Embryonic facial prominence (tissue), 1 donor: ENCODE results near the gene ADCY7.

Experiments used
- DNase-seq: peaks from one replicate; pipeline ENCODE4 v3.0.0-alpha.2; 2016; ENCODE audit errors: extremely low spot score

ADCY7 gene

DNA sequence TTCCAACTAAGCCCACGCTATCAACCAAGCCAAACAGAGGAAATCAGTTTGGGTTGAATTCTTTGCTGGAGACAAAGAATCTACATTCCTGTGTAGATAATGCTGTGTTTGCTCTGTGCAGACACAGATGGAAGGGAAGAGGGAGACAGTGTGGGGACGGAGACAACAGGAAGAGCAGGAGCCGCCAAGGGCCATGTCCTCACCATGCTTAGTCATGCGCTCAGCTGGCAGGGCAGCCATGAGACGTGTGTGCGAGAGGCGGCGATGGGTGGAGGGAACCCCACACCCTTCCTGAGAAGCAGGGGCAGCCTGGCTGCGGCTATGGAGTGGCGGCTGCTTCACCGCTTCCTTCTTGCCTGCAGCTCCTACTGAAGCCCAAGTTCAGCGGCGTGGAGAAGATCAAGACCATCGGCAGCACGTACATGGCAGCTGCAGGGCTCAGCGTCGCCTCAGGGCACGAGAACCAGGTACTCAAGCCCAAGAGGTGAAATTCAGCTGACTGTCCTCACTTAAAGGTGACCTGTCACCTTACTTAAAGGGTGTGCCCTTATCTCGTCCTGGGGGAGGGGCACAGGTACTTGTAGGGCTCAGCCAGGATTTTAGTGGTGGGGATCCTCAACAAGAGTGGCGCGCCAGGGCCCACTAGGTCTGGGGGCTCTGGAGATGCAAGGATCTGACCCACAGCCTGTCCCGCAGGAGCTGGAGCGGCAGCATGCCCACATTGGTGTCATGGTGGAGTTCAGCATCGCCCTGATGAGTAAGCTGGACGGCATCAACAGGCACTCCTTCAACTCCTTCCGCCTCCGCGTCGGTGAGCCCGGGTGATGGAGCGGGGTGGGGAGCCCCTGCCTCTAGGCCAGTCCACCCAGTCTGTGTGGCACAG is 47.5 kb downstream of the ADCY7 start:
- no peak for DNase-seq

GRCh38 chr16:50314665-50315064 is 48.3 kb downstream of the ADCY7 start:
- no peak for DNase-seq

DNA sequence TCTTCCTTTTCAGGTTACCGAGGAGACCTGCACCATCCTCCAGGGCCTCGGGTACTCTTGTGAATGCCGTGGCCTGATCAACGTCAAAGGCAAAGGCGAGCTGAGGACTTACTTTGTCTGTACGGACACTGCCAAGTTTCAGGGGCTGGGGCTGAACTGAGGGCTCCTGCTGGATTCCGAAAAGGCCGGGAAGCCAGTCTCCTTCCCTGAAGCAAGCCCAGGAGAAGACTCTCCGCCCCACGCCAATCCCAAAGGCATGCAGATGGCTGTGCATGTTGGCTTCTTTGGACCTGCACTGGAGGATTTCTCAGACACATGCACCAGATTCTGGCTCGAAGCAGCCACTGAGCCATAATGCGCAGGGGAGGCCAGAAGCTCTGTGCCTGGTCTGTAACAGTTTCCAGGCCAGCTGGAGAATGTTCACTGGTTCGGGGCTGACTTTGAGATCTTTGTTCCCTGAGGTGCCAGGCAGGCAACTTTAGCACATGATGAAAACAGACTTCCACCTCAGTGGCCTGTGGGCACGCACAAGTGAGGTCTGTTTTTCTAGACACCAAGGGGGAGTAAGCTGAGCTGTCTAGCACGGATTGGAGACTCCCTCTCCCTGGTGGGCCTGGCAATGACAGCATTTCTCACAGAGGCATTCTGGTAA is 49.1 kb downstream of the ADCY7 start:
- DNase-seq: no peak

DNA sequence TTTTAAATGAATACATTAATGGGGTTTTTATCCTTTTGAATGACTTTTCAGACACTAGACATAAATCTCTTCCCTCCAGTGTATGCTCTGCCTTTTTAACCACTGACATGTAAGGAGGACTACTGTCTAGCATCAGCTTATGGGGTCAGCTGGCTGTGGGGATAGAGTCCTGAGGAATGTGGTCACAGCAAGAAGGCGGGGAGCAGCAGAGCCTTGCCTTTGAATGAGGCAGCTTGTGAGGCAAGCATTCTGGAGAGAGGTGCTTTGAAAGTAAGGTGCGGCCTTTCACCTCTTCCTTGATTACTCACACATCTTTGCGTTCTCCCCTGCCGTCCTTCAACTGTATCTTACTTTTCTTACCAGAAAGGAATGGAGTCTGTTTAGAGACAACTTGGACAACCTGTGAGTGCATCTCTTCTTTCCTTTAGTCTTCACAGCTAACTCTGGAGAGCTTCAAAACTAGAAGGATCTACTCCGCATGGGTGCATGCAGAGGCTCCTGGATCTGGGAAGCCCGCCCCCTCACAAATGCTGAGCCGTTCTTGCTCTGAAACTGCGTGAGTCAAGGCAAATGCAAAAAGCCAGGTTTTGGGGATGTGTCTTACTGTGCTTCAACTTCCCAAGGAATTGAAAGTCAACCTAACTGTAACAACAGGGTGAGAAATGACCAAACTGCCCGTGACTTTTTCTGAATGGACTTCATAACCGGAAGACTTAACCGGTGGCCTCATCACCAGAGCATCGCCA is 49.9 kb downstream of the ADCY7 start:
- DNase-seq: no peak

DNA sequence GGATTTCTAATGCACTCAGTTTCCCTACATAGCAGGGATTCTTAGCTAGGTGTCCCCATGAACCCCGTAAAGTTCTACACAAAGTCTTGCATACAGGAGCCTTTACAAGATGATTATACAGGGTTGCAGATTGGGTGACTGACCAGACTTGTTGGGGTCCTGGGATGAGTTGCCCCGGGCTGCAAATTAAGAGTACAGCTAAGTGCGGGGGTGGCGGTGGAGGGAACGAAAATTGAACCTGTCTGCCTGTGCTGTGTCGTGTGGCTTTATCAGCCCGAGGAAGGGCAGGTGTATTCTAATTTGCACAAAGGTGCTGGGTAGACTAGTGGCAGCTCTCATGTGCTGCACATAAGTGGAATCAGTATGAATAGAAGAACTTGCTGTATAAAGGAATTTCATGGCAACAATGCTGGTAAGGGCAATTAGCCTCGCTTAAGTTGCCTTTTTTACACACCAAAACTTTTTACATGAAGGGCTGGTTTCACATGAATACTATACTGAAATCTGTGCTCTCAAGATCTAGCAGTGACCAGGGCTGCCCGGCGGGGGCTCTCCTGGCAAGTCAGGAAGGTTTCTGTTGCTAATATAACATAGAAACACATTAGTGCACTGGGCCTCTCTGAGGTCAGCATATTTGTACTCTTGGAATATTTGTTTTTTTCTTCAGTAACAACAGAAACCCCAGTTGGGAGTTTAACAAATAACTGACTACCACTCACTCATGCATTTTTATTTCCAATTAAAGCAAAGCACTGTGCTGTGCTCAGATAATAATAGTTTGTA is 50.7 kb downstream of the ADCY7 start:
- no peak for DNase-seq

- no peak for DNase-seq
These were observed 52.6 kb downstream of the ADCY7 start for GRCh38 chr16:50318796-50319578.

- no peak for DNase-seq
These were observed 54.0 kb downstream of the ADCY7 start for GRCh38 chr16:50320310-50320709.

- no peak for DNase-seq
These were observed 56.0 kb downstream of the ADCY7 start for GRCh38 chr16:50322333-50322732.

GRCh38 chr16:50323335-50324011 is 57.1 kb downstream of the ADCY7 start:
- DNase-seq: no peak

DNA sequence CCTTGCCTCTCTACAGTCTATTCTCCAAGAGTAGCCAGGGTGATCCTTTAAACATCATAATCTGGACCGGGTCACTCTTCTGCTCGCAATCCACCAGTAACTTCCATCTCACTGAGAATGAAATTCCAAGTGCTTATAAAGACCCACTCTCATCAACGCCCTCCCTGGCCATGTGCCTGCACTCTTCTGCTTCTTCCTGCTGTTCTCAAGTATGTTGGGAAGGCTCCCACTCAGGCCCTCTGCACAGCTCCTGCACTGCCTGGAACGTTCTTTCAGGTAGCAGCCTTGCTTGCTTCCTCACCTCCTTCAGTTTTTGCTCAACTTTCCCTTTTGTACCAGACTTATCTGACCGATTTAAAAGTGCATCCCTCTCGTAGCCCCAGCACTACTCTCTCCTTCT is 58.0 kb downstream of the ADCY7 start:
- DNase-seq: no peak

- DNase-seq: no peak
These were observed 59.9 kb downstream of the ADCY7 start for GRCh38 chr16:50326264-50326663.

DNA sequence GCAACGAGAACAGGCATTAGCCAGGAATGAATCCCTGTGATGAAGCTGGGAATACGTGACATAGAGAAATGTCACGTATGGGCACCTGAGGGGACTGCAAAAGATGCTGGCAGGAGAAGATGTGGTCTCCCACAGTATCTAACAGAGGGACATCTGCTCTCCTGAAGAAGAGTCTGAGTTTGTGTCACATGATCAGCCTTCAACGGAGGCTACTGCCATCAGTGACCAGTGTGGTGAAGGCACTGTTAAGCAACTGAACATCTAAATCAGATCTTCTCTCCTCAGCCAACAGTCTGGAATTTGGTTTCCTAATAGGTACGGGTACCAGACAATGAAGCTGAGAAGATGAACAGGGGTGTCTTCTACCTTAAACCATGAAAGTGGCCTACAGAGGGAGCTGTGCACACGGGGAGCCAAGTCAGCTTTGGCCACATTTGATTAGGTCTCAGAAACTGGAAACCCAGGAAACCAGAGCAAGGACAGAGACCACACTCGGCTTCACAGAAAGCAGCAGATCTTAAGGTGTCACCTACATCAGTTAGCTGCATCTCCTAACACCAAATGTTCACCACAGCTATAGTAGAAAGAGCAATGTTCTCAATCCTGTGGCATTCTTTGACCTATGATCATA is 60.6 kb downstream of the ADCY7 start:
- DNase-seq: no peak

- no peak for DNase-seq
These were observed 63.3 kb downstream of the ADCY7 start for GRCh38 chr16:50329446-50330189.

- DNase-seq: no peak
These were observed 65.2 kb downstream of the ADCY7 start for GRCh38 chr16:50331570-50331969.

DNA sequence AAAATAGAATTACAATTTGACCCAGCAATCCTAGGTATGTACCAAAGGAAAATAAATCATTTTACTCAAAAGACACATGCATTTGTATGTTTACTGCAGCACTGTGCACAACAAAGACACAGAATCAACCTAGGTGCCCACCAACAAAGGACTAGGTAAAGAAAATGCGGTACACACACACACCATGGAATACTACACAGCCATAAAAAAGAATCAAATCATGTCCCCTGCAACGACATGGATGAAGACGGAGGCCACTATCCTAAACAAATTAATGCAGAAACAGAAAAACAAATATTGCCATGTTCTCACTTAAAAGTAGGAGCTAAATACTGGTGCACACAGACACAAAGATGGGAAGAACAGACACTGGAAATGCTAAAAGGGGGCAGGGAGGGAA is 66.2 kb downstream of the ADCY7 start:
- no peak for DNase-seq

GRCh38 chr16:50334106-50334975 is 68.0 kb downstream of the ADCY7 start:
- DNase-seq: no peak

DNA sequence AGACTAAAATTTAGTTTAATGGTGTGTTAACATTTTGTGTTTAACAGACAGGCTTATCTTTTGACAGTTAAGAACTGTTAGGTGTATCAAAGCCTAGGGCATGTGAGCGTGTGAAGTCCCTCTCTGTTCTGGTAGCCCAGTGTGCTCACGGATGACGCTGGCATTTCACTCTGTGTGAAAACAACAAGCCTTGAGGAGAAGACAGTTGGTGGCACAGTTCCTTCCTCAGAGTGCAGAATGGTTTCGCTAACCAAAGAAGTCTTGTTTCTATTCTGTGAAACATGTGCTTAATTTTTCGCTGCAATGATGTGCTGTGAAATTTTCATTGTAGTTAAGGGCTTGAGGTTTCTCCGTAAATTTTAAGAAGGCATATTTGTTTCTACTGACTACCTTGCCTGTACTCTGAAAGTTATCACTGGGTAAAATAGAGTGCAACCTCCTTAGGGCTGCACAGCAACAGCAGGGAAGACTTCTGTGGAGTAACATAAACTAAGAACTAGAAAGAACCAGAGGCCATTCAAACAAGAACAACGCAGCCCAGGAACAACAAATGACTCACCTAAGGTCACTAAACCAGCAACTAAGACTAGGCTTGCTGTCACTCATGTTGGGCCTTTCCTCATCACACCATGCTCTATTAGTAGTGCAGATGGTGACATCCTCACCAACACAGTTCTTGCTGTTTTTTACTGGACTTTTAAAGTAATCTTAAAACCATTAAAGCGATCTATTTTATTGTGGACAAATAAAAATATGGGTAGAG is 69.0 kb downstream of the ADCY7 start:
- DNase-seq: no peak
